A549 (cell line): ENCODE data around the gene PDCD2L. TPM values are rescaled to one million over a fixed set of nuclear protein-coding genes. Genes with fewer than 3 reads are reported as not detected.
A peak's percentile ranks its signal among the peaks of the same experiment; 100 is the strongest.

ENCODE experiments used
- ATAC-seq, 2 experiments: fragments of 200-7000 bp in 1 of 2; fragments of >200 bp in 1 of 2; cut with Nextera tagmentation in 1 of 2; cut with Tn5 transposase in 1 of 2; 3 replicates each; pipeline versions ENCODE4 v1.8.0 to v1.9.1; 2018 to 2020; ENCODE audit warnings: mild to moderate bottlenecking in 1 of 2, moderate library complexity in 1 of 2
- CTCF ChIA-PET: fragments of 300-600 bp; sonication (Branson Sonifier 250); formaldehyde crosslinking; extraction: SDS; loops from one replicate; lab custom pipeline; 2021; ENCODE audit warnings: antibody characterized with exemption, inconsistent platforms; lab: Yijun Ruan, JAX
- POLR2A ChIA-PET: fragments of 350-600 bp; formaldehyde crosslinking; extraction: SDS; loops from one replicate; lab custom pipeline; 2021; ENCODE audit warnings: antibody characterized with exemption, inconsistent platforms; lab: Yijun Ruan, JAX
- DNase-seq, 2 experiments: peaks; one replicate each; pipeline versions ENCODE4 v3.0.0 to v3.0.0-alpha.2; 2011 to 2016; ENCODE audit warnings: low read depth in 1 of 2, low spot score in 1 of 2
- FAIRE-seq: peaks from 2 replicates; lab custom pipeline; 2011; peaks lifted over from hg19 to GRCh38; lab: Jason Lieb, UNC
- H3K27ac ChIP-seq, 2 experiments: fragments of >200 bp; sonication (Bioruptor Twin); formaldehyde crosslinking; 3 replicates each; pipeline ENCODE4 v1.5.1; 2016 to 2017
- H3K4me1 ChIP-seq: fragments of >200 bp; sonication (Bioruptor Twin); formaldehyde crosslinking; 3 replicates; pipeline ENCODE4 v1.6.1; 2016
- H3K4me2 ChIP-seq: fragments of >200 bp; sonication (Bioruptor Twin); formaldehyde crosslinking; 3 replicates; pipeline ENCODE4 v1.6.1; 2016
- H3K4me3 ChIP-seq: fragments of >200 bp; sonication (Bioruptor Twin); formaldehyde crosslinking; 3 replicates; pipeline ENCODE4 v1.5.1; 2016
- H3K9me3 ChIP-seq: fragments of >200 bp; sonication (Bioruptor Twin); formaldehyde crosslinking; 3 replicates; pipeline ENCODE4 v1.6.1; 2016
- BHLHE40 ChIP-seq: IDR thresholded peaks from 2 replicates; pipeline ENCODE4 v1.6.1; 2012; ENCODE audit warnings: low read depth, low read length, inconsistent platforms
- CBX2 ChIP-seq: fragments of 200-600 bp; sonication (generic); IDR thresholded peaks from 2 replicates; pipeline ENCODE4 v1.6.1; 2016; ENCODE audit warnings: low read depth, mild to moderate bottlenecking, borderline replicate concordance
- CBX8 ChIP-seq: fragments of 200-600 bp; sonication (generic); IDR thresholded peaks from 2 replicates; pipeline ENCODE4 v1.6.1; 2016
- CEBPB ChIP-seq, 2 experiments: fragments of >200 bp in 1 of 2; sonication (Bioruptor Twin) in 1 of 2; formaldehyde crosslinking in 1 of 2; IDR thresholded peaks; 2 replicates each; pipeline ENCODE4 v1.6.1; 2012 to 2016
- EHMT2 ChIP-seq: fragments of 200-600 bp; sonication (generic); IDR thresholded peaks from 2 replicates; pipeline ENCODE4 v1.6.1; 2016; ENCODE audit warnings: antibody characterized with exemption, low read depth, mild to moderate bottlenecking, moderate library complexity
- ESRRA ChIP-seq: fragments of 150-350 bp; IDR thresholded peaks from 2 replicates; pipeline ENCODE4 v1.6.1; 2014; ENCODE audit warnings: mild to moderate bottlenecking, low read length, borderline replicate concordance
- FOSB ChIP-seq: fragments of 250-450 bp; sonication (Bioruptor Pico); IDR thresholded peaks from 2 replicates; pipeline ENCODE4 v1.5.0; 2020; ENCODE audit warnings: mild to moderate bottlenecking, moderate library complexity
- FOSL2 ChIP-seq, 2 experiments: fragments of 450-650 bp in 1 of 2; fragments of >200 bp in 1 of 2; sonication (Bioruptor Twin) in 1 of 2; formaldehyde crosslinking; IDR thresholded peaks; 2 replicates each; pipeline versions ENCODE4 v1.5.0 to v1.6.1; 2016 to 2020; ENCODE audit warnings: mild to moderate bottlenecking in 1 of 2, moderate library complexity in 1 of 2
- FOXS1 ChIP-seq: fragments of 250-450 bp; sonication (Bioruptor Pico); IDR thresholded peaks from 2 replicates; pipeline ENCODE4 v1.5.0; 2020; ENCODE audit warnings: mild to moderate bottlenecking, moderate library complexity
- HDAC2 ChIP-seq: fragments of 200-600 bp; sonication (generic); IDR thresholded peaks from 2 replicates; pipeline ENCODE4 v1.6.1; 2016
- HOXB13 ChIP-seq: fragments of 250-450 bp; sonication (Bioruptor Pico); IDR thresholded peaks from 2 replicates; pipeline ENCODE4 v1.5.0; 2020; ENCODE audit warnings: low read depth, mild to moderate bottlenecking, moderate library complexity
- KDM1A ChIP-seq: fragments of 200-600 bp; sonication (generic); IDR thresholded peaks from 2 replicates; pipeline ENCODE4 v1.6.1; 2016; ENCODE audit warnings: low read depth, mild to moderate bottlenecking
- MAZ ChIP-seq: fragments of 150-350 bp; IDR thresholded peaks from 2 replicates; pipeline ENCODE4 v1.6.1; 2014; ENCODE audit warnings: antibody characterized with exemption, low read depth, low read length, borderline replicate concordance
- NFE2L2 ChIP-seq: fragments of 150-350 bp; conservative IDR thresholded peaks from 2 replicates; pipeline ENCODE4 v1.6.1; 2014; ENCODE audit warnings: low read length
- NPAS2 ChIP-seq: fragments of 250-450 bp; sonication (Bioruptor Pico); IDR thresholded peaks from 2 replicates; pipeline ENCODE4 v1.8.0; 2022; ENCODE audit warnings: mild to moderate bottlenecking, moderate library complexity, borderline replicate concordance
- NR3C1 ChIP-seq: fragments of >200 bp; sonication (Bioruptor Twin); formaldehyde crosslinking; IDR thresholded peaks from 3 replicates; pipeline ENCODE4 v1.6.1; 2017
- POLR2A ChIP-seq: IDR thresholded peaks from 2 replicates; pipeline ENCODE4 v1.6.1; 2012; ENCODE audit warnings: mild to moderate bottlenecking, low read length
- POLR2AphosphoS2 ChIP-seq: conservative IDR thresholded peaks from 2 replicates; pipeline ENCODE4 v1.6.1; 2012; ENCODE audit warnings: low read length, improper control_type of control experiment, inconsistent platforms
- RARB ChIP-seq: fragments of 250-450 bp; sonication (Bioruptor Pico); IDR thresholded peaks from 2 replicates; pipeline ENCODE4 v1.8.0; 2021; ENCODE audit warnings: mild to moderate bottlenecking, moderate library complexity
- RCOR1 ChIP-seq: fragments of 150-350 bp; IDR thresholded peaks from 2 replicates; pipeline ENCODE4 v1.6.1; 2014; ENCODE audit warnings: antibody characterized with exemption, low read length, low read depth
- RNF2 ChIP-seq: fragments of 200-600 bp; sonication (generic); IDR thresholded peaks from 2 replicates; pipeline ENCODE4 v1.6.1; 2016; ENCODE audit warnings: low read depth, mild to moderate bottlenecking, antibody characterized with exemption, moderate library complexity, borderline replicate concordance
- SMC3 ChIP-seq: fragments of >200 bp; sonication (Bioruptor Twin); formaldehyde crosslinking; IDR thresholded peaks from 3 replicates; pipeline ENCODE4 v1.6.1; 2018; ENCODE audit warnings: inconsistent platforms
- TFCP2L1 ChIP-seq: fragments of 250-450 bp; sonication (Bioruptor Pico); IDR thresholded peaks from 2 replicates; pipeline ENCODE4 v1.5.0; 2021; ENCODE audit warnings: mild to moderate bottlenecking
- TP53 ChIP-seq: fragments of 250-450 bp; sonication (Bioruptor Pico); IDR thresholded peaks from 2 replicates; pipeline ENCODE4 v1.5.0; 2021; ENCODE audit warnings: mild to moderate bottlenecking, moderate library complexity
- USF2 ChIP-seq: fragments of 450-650 bp; IDR thresholded peaks from 2 replicates; pipeline ENCODE4 v1.6.1; 2014; ENCODE audit warnings: antibody characterized with exemption
- ZC3H11A ChIP-seq: fragments of 450-650 bp; IDR thresholded peaks from 2 replicates; pipeline ENCODE4 v1.6.1; 2014; ENCODE audit warnings: antibody characterized with exemption, mild to moderate bottlenecking
- ZFP36 ChIP-seq: fragments of 450-650 bp; IDR thresholded peaks from 2 replicates; pipeline ENCODE4 v1.6.1; 2014; ENCODE audit warnings: borderline replicate concordance; ENCODE audit not compliant: partially characterized antibody
- ZSCAN20 ChIP-seq: fragments of 250-450 bp; sonication (Bioruptor Pico); IDR thresholded peaks from 2 replicates; pipeline ENCODE4 v1.8.0; 2022; ENCODE audit warnings: mild to moderate bottlenecking, moderate library complexity
- WGBS: methylation state at CpG from one replicate; pipeline ENCODE4 v1.1.6; 2017; ENCODE audit errors: missing lambda C conversion rate; 5-methylcytosine and 5-hydroxymethylcytosine counted together
- polyA plus RNA-seq, 4 experiments: library from polyadenylated mRNA; depleted of rRNA in 3 of 4; stranded (reverse); fragments of >200 nt; fragmentation: RNase III in 1 of 4; extraction: RNeasy Plus Mini Kit Qiagen cat#74134 plus additional on column Dnase treatment in 1 of 4; gene quantifications; 2 replicates in 3 of 4; 3 replicates in 1 of 4; pipeline ENCODE4 v1.2.3, GENCODE V29; 2011 to 2017
- TF ChIP-seq, protein P1 (sequence below): fragments of 250-450 bp; sonication (Bioruptor Pico); IDR thresholded peaks from 2 replicates; pipeline ENCODE4 v1.5.0; 2020; ENCODE audit warnings: low read depth, mild to moderate bottlenecking, moderate library complexity
- TF ChIP-seq, protein P2 (sequence below): fragments of >200 bp; sonication (Bioruptor Twin); formaldehyde crosslinking; IDR thresholded peaks from 3 replicates; pipeline ENCODE4 v1.5.1; 2016
- TF ChIP-seq, protein P3 (sequence below): IDR thresholded peaks from 2 replicates; pipeline ENCODE4 v1.6.1; 2012

The PDCD2L gene
- polyA plus RNA-seq, 2 of the 4 experiments (the other 2 are of a cell fraction): 31.5 to 68.9 TPM

DNA sequence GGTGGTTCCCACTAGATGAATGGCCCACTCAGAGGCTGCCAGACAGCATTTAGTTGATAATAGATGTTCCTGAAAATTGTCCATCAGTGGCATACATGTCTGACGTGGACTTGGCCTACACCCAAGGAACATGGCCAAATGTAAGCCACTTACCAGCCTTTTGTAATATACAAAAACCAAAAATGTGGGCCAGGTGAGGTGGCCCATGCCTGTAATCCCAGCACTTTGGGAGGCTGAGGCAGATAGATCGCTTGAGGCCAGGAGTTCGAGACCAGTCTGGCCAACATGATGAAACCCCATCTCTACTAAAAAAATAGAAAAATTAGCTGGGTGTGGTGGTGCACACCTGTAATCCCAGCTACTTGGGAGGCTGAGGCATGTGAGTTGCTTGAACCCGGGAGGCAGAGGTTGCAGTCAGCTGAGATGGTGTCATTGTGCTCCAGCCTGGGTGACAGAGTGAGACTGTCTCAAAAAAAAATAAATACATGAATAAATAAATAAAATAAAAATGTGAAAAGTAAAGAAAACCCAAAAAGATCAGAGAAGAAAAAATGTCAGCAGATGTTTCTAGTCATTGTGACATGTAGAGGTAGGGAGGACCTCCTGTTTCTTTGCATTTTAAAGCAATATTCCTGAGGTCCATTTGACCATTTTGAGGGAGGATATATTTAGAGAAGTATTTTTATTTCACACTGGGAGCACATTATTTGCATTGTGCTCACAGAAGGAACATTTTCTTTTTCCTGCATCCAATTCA, 70.2 kb downstream of the PDCD2L start:
- Histone ChIP-seq H3K4me2 (peak overlapping the region; percentile 38), H3K27ac (peak overlapping the region in 1 of 2 experiments; percentile 0; a peak in 1 of 6 replicates), H3K9me3 (no peaks in the 10 kb centered on the region), H3K4me1 (peaks cover 19% of the 10 kb centered on the region), H3K4me3 (no peak overlapping the region)
- ChIA-PET POLR2A (no interaction called here), CTCF (interaction anchor here (2.0 to 3.3 kb wide), 3 partner anchors 11 to 28 kb away, joined by 6 to 14 read pairs (median 11); no protein-coding TSS in a partner anchor)
- ATAC-seq (no peak), DNase-seq (no peak), FAIRE-seq (no peak)
- TF ChIP-seq ZC3H11A: no peak
- TF ChIP-seq TP53: 0 out of 2 replicates have a peak, but pooled peaks have one; percentile 51
- TF ChIP-seq TFCP2L1 (CRISPR knock-in tag): 0 out of 2 replicates have a peak, but pooled peaks have one; percentile 22
- 79% methylated on average over 4 of the region's 4 CpGs for WGBS

GRCh38 chr19:34475026-34475974, 71.1 kb downstream of the PDCD2L start:
- DNase-seq (peak in 1 of 2 experiments; percentile 52), FAIRE-seq (peak; percentile 99), ATAC-seq (peak; percentile 33 to 55)
- CTCF ChIA-PET: interaction anchor here (0.6 to 4.3 kb wide), 8 partner anchors 10 to 680 kb away, joined by 3 to 19 read pairs (median 6); no protein-coding TSS in a partner anchor
- Histone ChIP-seq H3K9me3 (no peaks in the 10 kb centered on the region), H3K4me3 (no peak overlapping the region), H3K4me2 (peak overlapping the region; percentile 38), H3K27ac (peak overlapping the region in 1 of 2 experiments; percentile 40; a peak in 3 of 6 replicates), H3K4me1 (peaks cover 19% of the 10 kb centered on the region)
- WGBS: 46% methylated on average over 9 of the region's 9 CpGs
- POLR2A ChIA-PET: no interaction called here
- TF ChIP-seq KDM1A: no peak
- no peak for TF ChIP-seq BHLHE40
- TF ChIP-seq RNF2: no peak
- TF ChIP-seq, protein P1, sequence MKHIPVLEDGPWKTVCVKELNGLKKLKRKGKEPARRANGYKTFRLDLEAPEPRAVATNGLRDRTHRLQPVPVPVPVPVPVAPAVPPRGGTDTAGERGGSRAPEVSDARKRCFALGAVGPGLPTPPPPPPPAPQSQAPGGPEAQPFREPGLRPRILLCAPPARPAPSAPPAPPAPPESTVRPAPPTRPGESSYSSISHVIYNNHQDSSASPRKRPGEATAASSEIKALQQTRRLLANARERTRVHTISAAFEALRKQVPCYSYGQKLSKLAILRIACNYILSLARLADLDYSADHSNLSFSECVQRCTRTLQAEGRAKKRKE: 0 out of 2 replicates have a peak, but pooled peaks have one; percentile 50
- no peak for TF ChIP-seq NFE2L2
- no peak for TF ChIP-seq ESRRA
- TF ChIP-seq HOXB13 (CRISPR knock-in tag): no peak
- no peak for TF ChIP-seq ZSCAN20 (CRISPR knock-in tag)
- TF ChIP-seq TFCP2L1 (CRISPR knock-in tag): no peak
- TF ChIP-seq RARB (CRISPR knock-in tag): peak; percentile 24; the same call in 1 of the 2 replicates
- no peak for TF ChIP-seq MAZ
- TF ChIP-seq TP53: no peak
- peak; percentile 91 for TF ChIP-seq FOSL2 (IDR thresholded peaks at IDR 0.05)
- peak; percentile 98 for TF ChIP-seq FOSL2 (CRISPR knock-in tag; IDR thresholded peaks at IDR 0.05)
- no peak for TF ChIP-seq USF2
- no peak for TF ChIP-seq CBX2
- TF ChIP-seq SMC3: no peak
- TF ChIP-seq FOSB: no peak
- TF ChIP-seq ZC3H11A: no peak
- TF ChIP-seq, protein P2, sequence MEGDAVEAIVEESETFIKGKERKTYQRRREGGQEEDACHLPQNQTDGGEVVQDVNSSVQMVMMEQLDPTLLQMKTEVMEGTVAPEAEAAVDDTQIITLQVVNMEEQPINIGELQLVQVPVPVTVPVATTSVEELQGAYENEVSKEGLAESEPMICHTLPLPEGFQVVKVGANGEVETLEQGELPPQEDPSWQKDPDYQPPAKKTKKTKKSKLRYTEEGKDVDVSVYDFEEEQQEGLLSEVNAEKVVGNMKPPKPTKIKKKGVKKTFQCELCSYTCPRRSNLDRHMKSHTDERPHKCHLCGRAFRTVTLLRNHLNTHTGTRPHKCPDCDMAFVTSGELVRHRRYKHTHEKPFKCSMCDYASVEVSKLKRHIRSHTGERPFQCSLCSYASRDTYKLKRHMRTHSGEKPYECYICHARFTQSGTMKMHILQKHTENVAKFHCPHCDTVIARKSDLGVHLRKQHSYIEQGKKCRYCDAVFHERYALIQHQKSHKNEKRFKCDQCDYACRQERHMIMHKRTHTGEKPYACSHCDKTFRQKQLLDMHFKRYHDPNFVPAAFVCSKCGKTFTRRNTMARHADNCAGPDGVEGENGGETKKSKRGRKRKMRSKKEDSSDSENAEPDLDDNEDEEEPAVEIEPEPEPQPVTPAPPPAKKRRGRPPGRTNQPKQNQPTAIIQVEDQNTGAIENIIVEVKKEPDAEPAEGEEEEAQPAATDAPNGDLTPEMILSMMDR: no peak
- no peak for TF ChIP-seq NPAS2
- TF ChIP-seq, protein P3, sequence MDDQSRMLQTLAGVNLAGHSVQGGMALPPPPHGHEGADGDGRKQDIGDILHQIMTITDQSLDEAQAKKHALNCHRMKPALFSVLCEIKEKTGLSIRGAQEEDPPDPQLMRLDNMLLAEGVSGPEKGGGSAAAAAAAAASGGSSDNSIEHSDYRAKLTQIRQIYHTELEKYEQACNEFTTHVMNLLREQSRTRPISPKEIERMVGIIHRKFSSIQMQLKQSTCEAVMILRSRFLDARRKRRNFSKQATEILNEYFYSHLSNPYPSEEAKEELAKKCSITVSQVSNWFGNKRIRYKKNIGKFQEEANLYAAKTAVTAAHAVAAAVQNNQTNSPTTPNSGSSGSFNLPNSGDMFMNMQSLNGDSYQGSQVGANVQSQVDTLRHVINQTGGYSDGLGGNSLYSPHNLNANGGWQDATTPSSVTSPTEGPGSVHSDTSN: no peak
- TF ChIP-seq NR3C1: no peak
- no peak for TF ChIP-seq POLR2A
- no peak for TF ChIP-seq EHMT2
- no peak for TF ChIP-seq POLR2AphosphoS2
- TF ChIP-seq CEBPB (IDR thresholded peaks at IDR 0.05): peak; percentile 66 to 79
- no peak for TF ChIP-seq RCOR1
- no peak for TF ChIP-seq HDAC2
- no peak for TF ChIP-seq CBX8
- TF ChIP-seq FOXS1 (CRISPR knock-in tag): no peak; the same call in 1 of the 2 replicates
- no peak for TF ChIP-seq ZFP36
